HEK293T (cell line): ENCODE results near the gene ZNF219.

Source experiments
- BHLHE40 ChIP-seq: fragments of 450-650 bp; IDR thresholded peaks from 2 replicates; pipeline ENCODE4 v1.6.1; 2016; ENCODE audit warnings: mild to moderate bottlenecking, moderate library complexity, borderline replicate concordance
- ELF4 ChIP-seq: fragments of 450-650 bp; IDR thresholded peaks from 2 replicates; pipeline ENCODE4 v1.6.1; 2017; ENCODE audit warnings: antibody characterized with exemption
- FOXK2 ChIP-seq: fragments of 450-650 bp; IDR thresholded peaks from 2 replicates; pipeline ENCODE4 v1.6.1; 2016; ENCODE audit warnings: mild to moderate bottlenecking
- HDGF ChIP-seq: fragments of 450-650 bp; IDR thresholded peaks from 2 replicates; pipeline ENCODE4 v1.6.1; 2017; ENCODE audit warnings: antibody characterized with exemption, borderline replicate concordance
- LEF1 ChIP-seq: fragments of 450-650 bp; IDR thresholded peaks from 2 replicates; pipeline ENCODE4 v1.6.1; 2017; ENCODE audit warnings: mild to moderate bottlenecking, borderline replicate concordance
- NFRKB ChIP-seq: fragments of 450-650 bp; IDR thresholded peaks from 2 replicates; pipeline ENCODE4 v1.6.1; 2016; ENCODE audit warnings: mild to moderate bottlenecking, moderate library complexity
- PKNOX1 ChIP-seq: fragments of 450-650 bp; IDR thresholded peaks from 2 replicates; pipeline ENCODE4 v1.6.1; 2016
- SP1 ChIP-seq: fragments of 450-650 bp; IDR thresholded peaks from 2 replicates; pipeline ENCODE4 v1.6.1; 2017

- TF ChIP-seq FOXK2: no peak
- TF ChIP-seq ELF4: no peak
- no peak for TF ChIP-seq LEF1
- no peak for TF ChIP-seq BHLHE40
- no peak for TF ChIP-seq NFRKB
- no peak for TF ChIP-seq PKNOX1
- no peak for TF ChIP-seq SP1
- no peak for TF ChIP-seq HDGF
Observed at GRCh38 chr14:21054123-21054767, 44.2 kb downstream of the ZNF219 start.
